GM18505 (cell line): ENCODE data around the gene SPATA31E1.
"Not testable (repeated sequence)": the region's sequence is repeated elsewhere in the genome, so short reads cannot be mapped to it uniquely, and the experiment has no call there.

Source experiments
- ATAC-seq: cut with Tn5 transposase; IDR thresholded peaks from one replicate; pipeline ENCODE4 v1.9.1; 2021; ENCODE audit not compliant: unreplicated experiment
- POLR2A ChIP-seq: IDR thresholded peaks from 4 replicates; pipeline ENCODE4 v1.6.1; 2011; ENCODE audit warnings: borderline replicate concordance; ENCODE audit not compliant: insufficient read depth, insufficient read length; ENCODE audit errors: extremely low read depth

Gene SPATA31E1

GRCh38 chr9:87885484-87886189 lies 3.0 kb downstream of the SPATA31E1 start:
- ATAC-seq: no peak
- no peak for TF ChIP-seq POLR2A

- ATAC-seq: no peak
- no peak for TF ChIP-seq POLR2A
These were observed 3.7 kb downstream of the SPATA31E1 start for GRCh38 chr9:87886210-87886932.

DNA sequence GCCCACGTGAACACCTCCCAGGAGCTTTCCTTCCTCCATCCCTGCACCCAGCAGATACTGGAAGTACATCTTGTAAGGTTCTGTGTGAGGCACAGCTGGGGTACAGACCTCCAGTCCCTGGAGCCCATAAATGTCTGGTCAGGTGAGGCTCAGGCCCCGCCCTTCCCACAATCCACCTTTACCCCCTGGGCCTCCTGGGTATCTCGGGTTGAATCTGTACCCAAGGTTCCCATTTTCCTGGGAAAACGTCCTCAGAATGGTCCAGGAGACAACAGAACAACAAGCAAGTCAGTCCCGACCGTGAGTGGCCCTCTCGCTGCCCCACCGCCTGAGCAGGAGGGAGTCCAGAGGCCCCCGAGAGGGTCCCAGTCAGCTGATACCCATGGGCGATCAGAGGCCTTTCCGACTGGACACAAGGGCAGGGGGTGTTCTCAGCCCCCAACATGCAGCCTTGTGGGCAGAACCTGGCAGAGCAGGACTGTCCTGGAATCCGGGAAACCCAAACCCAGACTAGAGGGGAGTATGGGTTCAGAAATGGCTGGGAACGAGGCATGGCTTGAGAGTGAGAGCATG lies 4.3 kb downstream of the SPATA31E1 start:
- no peak for TF ChIP-seq POLR2A
- ATAC-seq: no peak

GRCh38 chr9:87887661-87888480 lies 5.2 kb downstream of the SPATA31E1 start:
- no peak for TF ChIP-seq POLR2A
- no peak for ATAC-seq

DNA sequence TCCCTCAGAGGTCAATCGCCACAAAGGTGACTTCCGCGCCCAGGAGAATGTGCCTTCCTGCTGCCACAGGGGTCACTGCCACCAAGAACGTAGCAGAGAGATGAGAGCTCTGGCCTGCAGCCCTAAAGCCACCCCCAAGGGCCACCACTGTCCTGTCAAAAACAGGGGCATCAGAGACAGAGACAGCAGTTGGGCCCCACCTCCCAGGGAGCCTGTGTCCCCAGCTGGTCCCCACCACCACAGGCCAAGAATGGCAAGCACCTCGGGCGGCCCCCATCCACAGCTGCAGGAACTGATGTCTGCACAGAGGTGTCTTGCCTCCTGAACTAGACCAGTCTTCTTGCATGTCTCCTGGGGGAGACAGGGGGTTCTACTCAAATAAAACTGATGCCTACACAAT lies 5.8 kb downstream of the SPATA31E1 start:
- no peak for ATAC-seq
- no peak for TF ChIP-seq POLR2A

GRCh38 chr9:87889065-87889881 lies 6.6 kb downstream of the SPATA31E1 start:
- ATAC-seq: no peak
- TF ChIP-seq POLR2A: no peak

GRCh38 chr9:87889882-87890252 lies 7.2 kb downstream of the SPATA31E1 start:
- ATAC-seq: no peak
- no peak for TF ChIP-seq POLR2A

DNA sequence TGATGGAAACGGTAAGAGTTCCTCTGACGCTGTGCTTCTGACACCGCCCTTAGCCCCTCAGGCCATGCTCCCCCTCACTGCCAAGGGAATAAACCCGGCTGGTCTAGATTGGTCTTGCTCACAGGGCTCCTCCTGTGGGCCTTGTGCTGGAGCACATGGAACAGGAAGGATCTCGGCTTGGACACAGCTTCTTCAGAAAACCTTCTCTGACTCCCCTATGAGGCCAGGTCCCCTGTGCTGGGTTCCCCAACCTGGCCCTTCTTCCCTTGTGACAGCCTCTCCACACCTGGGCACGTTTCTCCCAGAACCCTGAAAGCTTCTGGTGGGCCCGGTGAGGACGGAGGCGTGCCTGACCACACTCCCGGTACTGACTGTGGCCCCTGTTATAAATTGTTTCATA lies 8.2 kb downstream of the SPATA31E1 start:
- no peak for ATAC-seq

GRCh38 chr9:87891754-87892153 lies 9.1 kb downstream of the SPATA31E1 start:
- no peak for TF ChIP-seq POLR2A
- ATAC-seq: no peak

More for the DNA sequence above, 8.2 kb downstream of the SPATA31E1 start:
- TF ChIP-seq POLR2A: no peak

GRCh38 chr9:87892956-87893355 lies 10.3 kb downstream of the SPATA31E1 start:
- no peak for TF ChIP-seq POLR2A
- ATAC-seq: no peak

DNA sequence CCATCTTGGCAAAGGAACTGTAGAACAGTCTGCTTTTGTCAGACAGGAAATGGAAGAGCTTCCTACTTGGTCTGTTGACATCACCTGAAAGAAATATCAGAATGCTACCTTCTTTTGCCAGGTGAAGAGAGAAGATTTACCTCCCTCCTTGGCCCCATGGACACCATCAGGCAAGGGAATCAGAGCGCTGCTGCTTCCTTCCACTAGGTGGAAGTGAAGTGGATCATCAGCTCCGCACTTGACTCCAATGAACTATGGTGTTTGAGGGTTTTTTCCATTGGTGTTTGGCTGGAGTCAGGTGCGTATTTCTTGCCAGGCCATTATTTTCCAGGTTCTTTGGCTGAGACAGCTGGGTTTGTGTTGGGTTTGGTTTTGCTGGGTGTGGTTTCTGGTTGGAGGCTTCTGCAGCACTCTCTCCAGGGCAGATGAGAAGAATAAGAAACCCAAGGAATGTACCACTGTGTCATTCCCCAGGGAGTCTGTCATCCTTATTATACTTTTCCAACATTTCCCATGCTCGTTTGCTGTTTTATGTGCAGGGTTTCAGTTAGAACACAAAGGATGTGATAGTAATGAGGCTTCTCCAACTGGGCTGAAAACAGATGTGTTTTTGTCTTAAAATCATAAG lies 12.4 kb downstream of the SPATA31E1 start:
- TF ChIP-seq POLR2A: no peak
- no peak for ATAC-seq

- no peak for TF ChIP-seq POLR2A
- ATAC-seq: no peak
These were observed 14.2 kb downstream of the SPATA31E1 start for GRCh38 chr9:87896891-87897290.

DNA sequence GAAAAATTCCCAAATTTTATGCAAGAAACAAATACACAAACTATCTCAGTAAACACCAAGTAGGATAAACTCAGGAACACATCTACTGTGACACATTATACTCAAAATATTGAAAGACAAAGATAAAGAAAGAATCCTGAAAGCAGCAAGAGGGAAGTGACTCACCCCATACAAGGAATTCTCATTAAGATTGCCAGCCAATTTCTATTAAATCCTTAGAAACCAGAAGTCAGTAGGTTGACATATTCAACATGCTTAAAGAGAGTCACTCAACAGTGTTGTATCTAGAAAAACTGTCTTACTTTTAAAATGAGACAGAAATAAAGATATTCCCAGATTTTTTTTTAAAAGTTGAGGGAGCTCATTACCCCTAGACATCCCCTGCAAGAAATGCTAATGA lies 15.5 kb downstream of the SPATA31E1 start:
- no peak for ATAC-seq
- TF ChIP-seq POLR2A: no peak

DNA sequence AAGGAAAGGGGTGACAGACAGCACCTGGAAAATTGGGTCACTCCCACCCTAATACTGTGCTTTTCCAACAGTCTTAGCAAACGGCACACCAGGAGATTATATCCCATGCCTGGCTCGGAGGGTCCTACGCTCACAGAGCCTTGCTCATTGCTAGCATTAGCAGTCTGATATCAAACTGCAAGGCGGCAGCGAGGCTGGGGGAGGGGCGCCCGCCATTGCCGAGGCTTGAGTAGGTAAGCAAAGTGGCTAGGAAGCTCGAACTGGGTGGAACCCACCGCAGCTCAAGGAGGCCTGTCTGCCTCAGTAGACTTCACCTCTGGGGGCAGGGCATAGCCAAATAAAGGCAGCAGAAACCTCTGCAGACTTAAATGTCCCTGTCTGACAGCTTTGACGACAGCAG lies 19.7 kb downstream of the SPATA31E1 start:
- not testable (repeated sequence) for ATAC-seq
